HG02884 (cell line): ENCODE measurements around the gene ZEB2.

Experiments
- ATAC-seq: cut with Tn5 transposase; IDR thresholded peaks from one replicate; pipeline ENCODE4 v1.9.1; 2021; ENCODE audit warnings: mild to moderate bottlenecking, moderate library complexity; ENCODE audit not compliant: unreplicated experiment

ZEB2 gene

GRCh38 chr2:144430722-144431391, 89.1 kb downstream of the ZEB2 start:
- peak; percentile 96 for ATAC-seq

GRCh38 chr2:144429396-144430112, 90.4 kb downstream of the ZEB2 start:
- ATAC-seq, result no peak

- ATAC-seq, result no peak
Measured at GRCh38 chr2:144426981-144427479, 92.9 kb downstream of the ZEB2 start.

GRCh38 chr2:144426355-144426754, 93.6 kb downstream of the ZEB2 start:
- no peak for ATAC-seq

- no peak for ATAC-seq
Measured at GRCh38 chr2:144424559-144425240, 95.2 kb downstream of the ZEB2 start.

GRCh38 chr2:144421606-144422510, 98.1 kb downstream of the ZEB2 start:
- ATAC-seq, result no peak

- no peak for ATAC-seq
Measured at GRCh38 chr2:144419218-144419617, 100.7 kb downstream of the ZEB2 start.

- no peak for ATAC-seq
Measured at GRCh38 chr2:144415386-144415785, 104.5 kb downstream of the ZEB2 start.

- ATAC-seq, result peak; percentile 95
Measured at GRCh38 chr2:144414324-144414845, 105.5 kb downstream of the ZEB2 start.

GRCh38 chr2:144412709-144413108, 107.2 kb downstream of the ZEB2 start:
- no peak for ATAC-seq

GRCh38 chr2:144411473-144411872, 108.4 kb downstream of the ZEB2 start:
- ATAC-seq, result no peak

GRCh38 chr2:144409241-144409640, 110.7 kb downstream of the ZEB2 start:
- ATAC-seq, result no peak

GRCh38 chr2:144407262-144407661, 112.7 kb downstream of the ZEB2 start:
- ATAC-seq, result no peak

GRCh38 chr2:144405982-144406788, 113.7 kb downstream of the ZEB2 start:
- ATAC-seq, result no peak

- no peak for ATAC-seq
Measured at GRCh38 chr2:144405321-144405720, 114.6 kb downstream of the ZEB2 start.

- ATAC-seq, result no peak
Measured at GRCh38 chr2:144404586-144405314, 115.2 kb downstream of the ZEB2 start.

- ATAC-seq, result no peak
Measured at GRCh38 chr2:144403933-144404332, 116.0 kb downstream of the ZEB2 start.

- no peak for ATAC-seq
Measured at GRCh38 chr2:144402251-144402650, 117.7 kb downstream of the ZEB2 start.

GRCh38 chr2:144401036-144401435, 118.9 kb downstream of the ZEB2 start:
- no peak for ATAC-seq
